Esophagus squamous epithelium (tissue), 5 donors: ENCODE data around the gene CDK11A. TPM values are rescaled to one million over a fixed set of nuclear protein-coding genes. Genes with fewer than 3 reads are reported as not detected.

Experiments used
- DNase-seq: peaks from one replicate; lab custom pipeline; 2025; lab: John Stamatoyannopoulos, UW
- H3K27ac ChIP-seq, 4 donors: fragments of 200-600 bp; sonication (generic); one replicate each; pipeline ENCODE4 v1.5.1; 2016 to 2019; ENCODE audit warnings: mild to moderate bottlenecking in 1 of 4
- H3K27me3 ChIP-seq, 4 donors: fragments of 200-600 bp; sonication (generic); 1 replicate in 3 of 4; 2 replicates in 1 of 4; pipeline versions ENCODE4 v1.5.1 to v1.6.0; 2017 to 2021; ENCODE audit warnings: antibody characterized with exemption in 1 of 4
- H3K36me3 ChIP-seq, 3 donors: fragments of 200-600 bp; sonication (generic); one replicate each; pipeline ENCODE4 v1.5.1; 2016 to 2019
- H3K4me1 ChIP-seq, 3 donors: fragments of 200-600 bp; sonication (generic); one replicate each; pipeline ENCODE4 v1.5.1; 2017 to 2019
- H3K4me3 ChIP-seq, 4 donors: fragments of 200-600 bp; sonication (generic); 1 replicate in 3 of 4; 2 replicates in 1 of 4; pipeline ENCODE4 v1.5.1; 2016 to 2019; ENCODE audit warnings: mild to moderate bottlenecking in 2 of 4, moderate library complexity in 1 of 4
- H3K9me3 ChIP-seq, 3 donors: fragments of 200-600 bp; sonication (generic); one replicate each; pipeline ENCODE4 v1.5.1; 2016 to 2019
- CTCF ChIP-seq, 6 experiments: fragments of 450-650 bp in 4 of 6; fragments of 200-600 bp in 2 of 6; sonication (generic) in 2 of 6; IDR thresholded peaks; one replicate each; pipeline ENCODE4 v1.5.1; 2016 to 2019; ENCODE audit warnings: antibody characterized with exemption in 6 of 6, mild to moderate bottlenecking in 4 of 6, moderate library complexity in 4 of 6
- POLR2A ChIP-seq, 4 donors: fragments of 450-650 bp; IDR thresholded peaks; one replicate each; pipeline ENCODE4 v1.6.1; 2017; ENCODE audit warnings: antibody characterized with exemption in 4 of 4, mild to moderate bottlenecking in 4 of 4, moderate library complexity in 3 of 4
- WGBS, 2 donors: methylation state at CpG; one replicate each; pipeline ENCODE4 v1.1.5; 2018; 5-methylcytosine and 5-hydroxymethylcytosine counted together
- intact Hi-C: fragments of 100-400 bp; cut with DNase I; formaldehyde crosslinking; loops from one replicate; pipeline ENCODE4 v1.15.0; 2022
- total RNA-seq, 4 donors: library from RNA; depleted of rRNA; stranded (reverse); fragments of >200 nt; gene quantifications; one replicate each; pipeline ENCODE4 v1.1.0, GENCODE V29; 2016
- donor health status: DM: yes; HTN: yes; CAD: no.

CDK11A gene
- total RNA-seq, 4 donors from 2014 or later, result 12.7 to 32.2 (median 22.4) TPM

DNA sequence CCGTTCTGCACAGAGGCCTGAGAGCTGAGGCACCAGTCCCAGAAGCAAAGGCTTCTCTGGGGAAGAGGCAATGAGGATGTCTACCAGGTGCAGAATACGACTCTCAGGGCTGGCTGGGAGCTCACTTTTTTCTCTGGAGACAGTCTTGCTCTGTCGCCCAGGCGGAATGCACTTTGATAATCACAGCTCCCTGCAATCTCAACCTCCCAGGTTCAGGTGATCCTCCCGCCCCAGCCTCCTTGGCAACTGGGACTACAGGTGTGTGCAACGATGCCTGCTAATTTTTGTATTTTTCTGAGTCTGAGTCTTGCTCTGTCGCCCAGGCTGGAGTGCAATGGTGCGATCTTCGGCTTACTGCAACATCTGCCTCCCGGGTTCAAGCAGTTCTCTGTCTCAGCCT, 36.6 kb upstream of the CDK11A start:
- H3K4me1 ChIP-seq, result peaks cover 14 to 28% (median 18%) of the 10 kb centered on the region in 3 donors
- no peak for DNase-seq
- no peaks in the 10 kb centered on the region for H3K27me3 ChIP-seq
- H3K36me3 ChIP-seq, result peaks cover 35 to 95% (median 42%) of the 10 kb centered on the region in 3 donors
- WGBS, 2 donors, result 89 to 95% methylated on average over 5 to 9 of the region's 10 CpGs
- H3K27ac ChIP-seq, result no peak overlapping the region
- H3K9me3 ChIP-seq, result no peaks in the 10 kb centered on the region
- intact Hi-C loops, result no loop called here
- TF ChIP-seq CTCF (IDR thresholded peaks at IDR 0.05), result no peak
- TF ChIP-seq POLR2A (IDR thresholded peaks at IDR 0.05), result no peak
- no peak overlapping the region for H3K4me3 ChIP-seq

- peaks cover 14 to 28% (median 18%) of the 10 kb centered on the region in 3 donors for H3K4me1 ChIP-seq
- TF ChIP-seq CTCF (IDR thresholded peaks at IDR 0.05) (no peak), POLR2A (IDR thresholded peaks at IDR 0.05) (no peak)
- WGBS, 2 donors, result 92% methylated on average over 12 of the region's 20 CpGs; no CpG with 5 or more reads in 1 of the 2 donors
- no peak for DNase-seq
- H3K36me3 ChIP-seq, result peaks cover 39 to 99% (median 46%) of the 10 kb centered on the region in 3 donors
- intact Hi-C loops, result no loop called here
- H3K9me3 ChIP-seq, result no peaks in the 10 kb centered on the region
- no peaks in the 10 kb centered on the region for H3K27me3 ChIP-seq
- no peak overlapping the region for H3K4me3 ChIP-seq
- H3K27ac ChIP-seq, result no peak overlapping the region
These were observed 36.1 kb upstream of the CDK11A start for GRCh38 chr1:1760345-1760650.

DNA sequence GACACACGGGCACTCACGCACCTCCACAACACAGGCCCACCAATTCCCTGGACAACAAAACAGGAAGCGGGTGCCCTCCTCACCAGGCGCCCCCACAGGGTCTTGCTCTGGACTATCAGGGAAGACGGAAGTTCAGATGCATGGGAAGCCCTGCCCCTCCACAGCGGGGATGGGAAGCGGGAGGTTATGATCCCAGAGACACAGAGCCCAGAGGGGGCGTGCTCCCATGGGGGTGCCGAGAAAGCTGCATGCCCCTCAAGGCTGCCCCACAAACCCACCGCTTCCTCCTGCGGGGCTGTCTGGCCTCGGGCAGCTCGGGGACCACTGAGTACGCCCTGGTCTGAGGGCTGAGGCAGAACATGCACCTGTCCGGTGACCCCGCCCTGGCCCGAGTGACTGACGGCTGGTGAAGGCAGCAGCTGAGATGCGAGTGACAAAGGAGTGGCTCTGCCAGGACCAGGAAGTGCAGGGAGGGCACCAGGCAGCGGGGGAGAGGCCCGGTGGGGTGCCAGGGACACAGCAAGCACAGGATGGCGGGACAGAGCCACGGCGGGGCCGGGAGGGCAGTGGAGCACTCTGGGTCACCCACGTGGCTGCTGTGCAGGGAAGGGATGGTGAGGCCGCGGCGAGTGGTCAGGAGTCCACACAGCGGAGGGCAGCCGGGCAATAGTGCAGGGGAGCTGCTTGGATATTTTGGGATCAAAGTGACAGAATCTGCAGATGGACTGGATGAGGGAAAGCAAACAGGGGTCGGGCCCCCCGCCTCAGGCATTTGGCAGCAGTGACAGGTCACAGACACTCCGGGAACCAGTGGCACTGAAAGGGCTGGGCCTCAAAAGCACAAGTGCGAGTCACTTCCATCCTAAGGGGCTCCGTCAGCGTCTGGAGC, 35.5 kb upstream of the CDK11A start:
- DNase-seq, result no peak
- TF ChIP-seq POLR2A (IDR thresholded peaks at IDR 0.05), result no peak
- TF ChIP-seq CTCF (IDR thresholded peaks at IDR 0.05), result no peak
- peaks cover 14 to 28% (median 18%) of the 10 kb centered on the region in 3 donors for H3K4me1 ChIP-seq
- 87 to 88% methylated on average over 11 to 13 of the region's 37 CpGs for WGBS, 2 donors
- no peaks in the 10 kb centered on the region for H3K27me3 ChIP-seq
- peak overlapping the region in 3 of 4 donors; percentile 59 to 75 (median 63) for H3K27ac ChIP-seq
- no peaks in the 10 kb centered on the region for H3K9me3 ChIP-seq
- intact Hi-C loops, result loop anchor here (10.0 kb wide), 1 partner anchor 145 kb away; no protein-coding TSS in a partner anchor
- peaks cover 41 to 100% (median 48%) of the 10 kb centered on the region in 3 donors for H3K36me3 ChIP-seq
- H3K4me3 ChIP-seq, result no peak overlapping the region

DNA sequence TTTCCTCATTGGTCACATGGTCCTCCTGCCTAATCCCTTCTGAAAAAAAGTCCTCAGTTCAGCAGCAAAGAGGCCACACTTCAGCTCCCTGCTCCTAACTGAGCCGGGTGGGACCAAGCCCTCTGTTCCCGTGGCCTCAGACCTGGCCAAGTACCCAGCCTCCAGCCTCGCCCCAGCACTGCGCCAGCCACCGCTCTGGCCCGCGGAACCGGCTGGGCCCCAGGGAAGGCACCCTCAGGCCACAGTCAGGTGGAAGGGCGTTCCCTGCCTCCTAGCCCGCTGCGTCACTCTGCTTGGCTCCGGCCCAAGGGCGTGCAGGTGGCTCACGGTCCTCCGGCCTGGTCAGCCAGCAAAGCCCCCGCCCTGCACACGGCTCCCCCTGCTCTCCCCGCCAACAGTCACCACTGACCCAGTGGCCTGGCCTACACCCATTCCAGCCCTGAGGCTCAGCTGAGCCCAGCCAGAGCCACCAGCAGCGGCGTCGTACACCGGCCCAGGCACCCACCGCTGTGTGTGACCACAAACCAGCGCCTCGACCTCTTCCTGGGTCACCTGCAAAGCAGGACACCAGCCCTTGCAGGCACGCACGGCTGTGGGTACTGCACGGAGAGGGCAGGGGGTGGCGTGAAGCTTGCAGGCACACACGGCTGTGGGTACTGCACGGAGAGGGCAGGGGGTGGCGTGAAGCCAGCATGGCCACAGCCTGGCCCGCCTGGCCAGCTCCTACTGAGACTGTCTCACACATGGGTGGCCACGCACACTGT, 34.7 kb upstream of the CDK11A start:
- TF ChIP-seq POLR2A (IDR thresholded peaks at IDR 0.05), result no peak
- TF ChIP-seq CTCF (IDR thresholded peaks at IDR 0.05), result no peak
- Histone ChIP-seq H3K36me3 (peaks cover 41 to 100% (median 50%) of the 10 kb centered on the region in 3 donors), H3K4me1 (peaks cover 14 to 28% (median 14%) of the 10 kb centered on the region in 3 donors), H3K4me3 (no peak overlapping the region), H3K27ac (peak overlapping the region; percentile 58 to 75 (median 61)), H3K9me3 (no peaks in the 10 kb centered on the region), H3K27me3 (no peaks in the 10 kb centered on the region)
- intact Hi-C loops, result loop anchor here (10.0 kb wide), 1 partner anchor 146 kb away; no protein-coding TSS in a partner anchor
- 55 to 65% methylated on average over 5 to 9 of the region's 34 CpGs for WGBS, 2 donors
- no peak for DNase-seq
